ENCODE data around the gene TRIM9. TPM values are rescaled to one million over a fixed set of nuclear protein-coding genes. Genes with fewer than 3 reads are reported as not detected.

The TRIM9 gene
- total RNA-seq, 4 donors from 2014 or later, result 0.56 to 2.6 (median 1.8) TPM

DNA sequence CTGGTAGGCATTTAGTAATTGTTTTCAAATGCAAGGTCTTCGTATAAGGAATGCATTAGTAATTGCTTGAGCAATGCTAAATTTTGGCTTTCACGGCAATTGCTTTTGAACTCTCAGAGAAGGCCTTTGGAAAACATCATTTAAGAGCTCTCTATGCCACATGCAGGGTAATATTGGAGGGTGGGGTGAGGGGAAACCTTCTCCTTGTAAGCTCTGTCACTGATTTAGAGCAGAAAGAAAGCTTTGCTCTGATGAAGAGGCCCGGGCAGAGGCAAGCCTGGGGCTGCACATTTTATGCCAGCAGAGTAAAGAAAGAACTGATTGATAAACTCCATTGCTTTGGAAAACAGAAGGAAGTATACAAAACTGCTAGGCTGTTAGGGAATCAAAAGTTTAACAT is 70.9 kb downstream of the TRIM9 start:
- no peak for DNase-seq
- Histone ChIP-seq H3K27me3 (no peaks in the 10 kb centered on the region), H3K4me1 (no peaks in the 10 kb centered on the region), H3K27ac (no peak overlapping the region), H3K9me3 (no peaks in the 10 kb centered on the region), H3K36me3 (no peaks in the 10 kb centered on the region), H3K4me3 (replicated peaks in 1 of 3) (no peak overlapping the region)
- intact Hi-C loops (cut with DNase I), result no loop called here
- TF ChIP-seq POLR2A (IDR thresholded peaks at IDR 0.05), result no peak
- TF ChIP-seq, protein P1, sequence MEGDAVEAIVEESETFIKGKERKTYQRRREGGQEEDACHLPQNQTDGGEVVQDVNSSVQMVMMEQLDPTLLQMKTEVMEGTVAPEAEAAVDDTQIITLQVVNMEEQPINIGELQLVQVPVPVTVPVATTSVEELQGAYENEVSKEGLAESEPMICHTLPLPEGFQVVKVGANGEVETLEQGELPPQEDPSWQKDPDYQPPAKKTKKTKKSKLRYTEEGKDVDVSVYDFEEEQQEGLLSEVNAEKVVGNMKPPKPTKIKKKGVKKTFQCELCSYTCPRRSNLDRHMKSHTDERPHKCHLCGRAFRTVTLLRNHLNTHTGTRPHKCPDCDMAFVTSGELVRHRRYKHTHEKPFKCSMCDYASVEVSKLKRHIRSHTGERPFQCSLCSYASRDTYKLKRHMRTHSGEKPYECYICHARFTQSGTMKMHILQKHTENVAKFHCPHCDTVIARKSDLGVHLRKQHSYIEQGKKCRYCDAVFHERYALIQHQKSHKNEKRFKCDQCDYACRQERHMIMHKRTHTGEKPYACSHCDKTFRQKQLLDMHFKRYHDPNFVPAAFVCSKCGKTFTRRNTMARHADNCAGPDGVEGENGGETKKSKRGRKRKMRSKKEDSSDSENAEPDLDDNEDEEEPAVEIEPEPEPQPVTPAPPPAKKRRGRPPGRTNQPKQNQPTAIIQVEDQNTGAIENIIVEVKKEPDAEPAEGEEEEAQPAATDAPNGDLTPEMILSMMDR (IDR thresholded peaks at IDR 0.05), result no peak
- WGBS, 2 donors, result 80 to 81% methylated on average over 3 of the region's 3 CpGs

DNA sequence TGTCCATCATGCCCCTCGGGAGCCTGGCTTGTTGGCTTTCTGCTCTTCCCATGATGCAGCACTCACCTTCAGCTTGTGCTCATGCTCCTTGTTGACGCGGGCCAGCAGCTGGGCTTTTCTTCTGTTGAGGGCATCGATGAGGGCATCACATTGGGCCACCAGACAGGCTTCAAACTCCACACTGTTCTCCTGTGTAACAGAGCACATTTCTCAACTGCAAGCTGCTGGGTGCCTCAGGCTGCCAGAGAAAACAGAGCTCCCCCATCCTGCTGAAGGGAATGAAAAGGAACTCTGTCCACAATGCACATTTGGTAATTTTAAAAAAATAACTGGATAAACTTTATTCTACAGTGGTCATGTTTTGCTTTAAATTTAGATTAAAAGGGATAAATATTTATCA is 72.1 kb downstream of the TRIM9 start:
- Histone ChIP-seq H3K9me3 (no peaks in the 10 kb centered on the region), H3K4me3 (replicated peaks in 1 of 3) (no peak overlapping the region), H3K4me1 (no peaks in the 10 kb centered on the region), H3K36me3 (no peaks in the 10 kb centered on the region), H3K27me3 (no peaks in the 10 kb centered on the region), H3K27ac (no peak overlapping the region)
- 81 to 85% methylated on average over 4 of the region's 4 CpGs for WGBS, 2 donors
- TF ChIP-seq POLR2A (IDR thresholded peaks at IDR 0.05), result no peak
- TF ChIP-seq, protein P1 (IDR thresholded peaks at IDR 0.05), result no peak
- DNase-seq, result no peak
- intact Hi-C loops (cut with DNase I), result no loop called here

DNA sequence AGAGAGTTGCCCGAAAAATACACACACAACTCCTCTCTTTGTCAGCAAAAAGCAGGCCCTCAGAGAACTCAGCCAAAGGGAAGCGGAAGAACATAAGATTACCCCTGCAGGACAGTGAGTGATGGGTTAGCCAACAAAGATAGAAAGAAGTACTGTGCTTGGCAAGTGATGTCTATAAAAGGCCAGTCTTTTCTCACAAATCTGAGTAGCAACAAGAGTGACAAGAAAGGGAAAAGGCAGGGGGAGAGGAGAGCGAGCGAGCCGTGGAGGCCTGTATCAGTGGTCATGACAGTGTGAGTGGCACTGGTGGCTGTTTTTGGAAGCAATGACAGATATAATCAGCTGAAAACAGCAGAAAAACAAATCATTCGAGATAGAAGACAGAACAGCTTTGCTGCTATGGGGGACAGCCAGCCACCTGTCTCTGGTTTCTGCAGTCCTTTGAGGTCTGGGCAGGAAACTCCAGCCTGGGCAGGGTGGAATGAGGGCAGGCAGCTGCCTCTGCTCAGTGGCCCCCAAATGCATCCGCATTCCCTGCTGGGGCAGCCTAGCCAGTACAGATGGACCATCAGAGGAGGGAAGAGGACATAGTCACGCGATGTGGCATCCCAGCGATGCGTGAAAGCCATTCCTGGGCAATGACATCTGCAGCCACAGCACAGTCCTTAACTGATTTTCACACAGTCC is 74.7 kb downstream of the TRIM9 start:
- H3K4me1 ChIP-seq, result no peaks in the 10 kb centered on the region
- intact Hi-C loops (cut with DNase I), result no loop called here
- 74 to 83% methylated on average over 11 of the region's 11 CpGs for WGBS, 2 donors
- H3K36me3 ChIP-seq, result no peaks in the 10 kb centered on the region
- no peak overlapping the region for H3K4me3 ChIP-seq (replicated peaks in 1 of 3)
- H3K27me3 ChIP-seq, result no peaks in the 10 kb centered on the region
- no peaks in the 10 kb centered on the region for H3K9me3 ChIP-seq
- TF ChIP-seq POLR2A (IDR thresholded peaks at IDR 0.05), result no peak
- TF ChIP-seq, protein P1 (IDR thresholded peaks at IDR 0.05), result no peak
- H3K27ac ChIP-seq, result no peak overlapping the region
- DNase-seq, result no peak

DNA sequence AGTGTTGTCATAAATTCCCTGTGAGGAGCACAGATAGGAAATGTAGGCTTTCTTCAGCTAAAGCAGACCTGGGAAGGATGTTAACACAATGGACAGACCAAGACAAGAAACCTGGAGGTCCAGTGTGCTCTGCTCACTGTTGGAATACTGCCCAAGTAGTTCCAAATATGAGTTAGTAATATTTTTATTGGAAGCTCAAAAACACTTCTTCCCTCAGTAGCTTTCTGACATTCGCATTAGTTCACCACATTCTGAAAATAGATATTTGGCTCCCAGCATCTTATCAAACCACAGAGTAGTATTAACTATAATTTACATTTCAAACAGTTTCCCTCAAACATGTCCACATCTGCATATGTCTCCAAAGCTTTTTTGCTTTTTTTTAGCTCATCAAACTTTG is 75.8 kb downstream of the TRIM9 start:
- no peak overlapping the region for H3K27ac ChIP-seq
- TF ChIP-seq POLR2A (IDR thresholded peaks at IDR 0.05), result no peak
- TF ChIP-seq, protein P1 (IDR thresholded peaks at IDR 0.05), result no peak
- H3K27me3 ChIP-seq, result no peaks in the 10 kb centered on the region
- 70 to 73% methylated on average over 1 of the region's 1 CpG for WGBS, 2 donors
- DNase-seq, result no peak
- no peak overlapping the region for H3K4me3 ChIP-seq (replicated peaks in 1 of 3)
- H3K36me3 ChIP-seq, result no peaks in the 10 kb centered on the region
- intact Hi-C loops (cut with DNase I), result no loop called here
- H3K4me1 ChIP-seq, result no peaks in the 10 kb centered on the region
- H3K9me3 ChIP-seq, result no peaks in the 10 kb centered on the region

DNA sequence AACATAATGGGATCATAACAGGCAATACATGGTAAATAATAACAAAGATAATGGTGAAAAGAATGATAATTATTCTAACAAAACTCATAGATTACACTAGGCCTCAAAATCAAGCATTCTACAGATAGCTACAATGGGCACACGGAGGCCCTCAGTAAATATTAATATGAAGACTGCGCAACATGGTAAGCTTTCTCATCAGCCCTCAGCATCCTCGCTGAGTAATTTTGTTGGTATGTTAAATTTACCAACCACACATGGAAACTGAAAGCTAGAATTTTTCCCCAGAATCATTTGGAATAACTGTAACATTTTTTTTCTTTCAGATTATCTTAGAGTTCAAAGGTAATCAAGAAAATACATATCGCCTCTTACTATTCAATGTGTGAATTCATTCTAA is 76.4 kb downstream of the TRIM9 start:
- TF ChIP-seq, protein P1 (IDR thresholded peaks at IDR 0.05), result no peak
- TF ChIP-seq POLR2A (IDR thresholded peaks at IDR 0.05), result no peak
- H3K27ac ChIP-seq, result no peak overlapping the region
- DNase-seq, result no peak
- no peaks in the 10 kb centered on the region for H3K36me3 ChIP-seq
- H3K4me3 ChIP-seq (replicated peaks in 1 of 3), result no peak overlapping the region
- no peaks in the 10 kb centered on the region for H3K4me1 ChIP-seq
- no peaks in the 10 kb centered on the region for H3K9me3 ChIP-seq
- WGBS, 2 donors, result 90 to 93% methylated on average over 4 of the region's 4 CpGs
- intact Hi-C loops (cut with DNase I), result no loop called here
- H3K27me3 ChIP-seq, result no peaks in the 10 kb centered on the region

Measured in thyroid gland (tissue), 4 donors.